Measurements from ENCODE around the gene GABRR1.
A peak's percentile ranks its signal among the peaks of the same experiment; 100 is the strongest.

Gene GABRR1

GRCh38 chr6:89148016-89148750, 69.0 kb downstream of the GABRR1 start:
- DNase-seq = no peak

- no peak for DNase-seq
Measured at GRCh38 chr6:89146718-89147700, 70.1 kb downstream of the GABRR1 start.

- DNase-seq = no peak
Measured at GRCh38 chr6:89145956-89146717, 71.0 kb downstream of the GABRR1 start, which contains the start of gene PM20D2. TSS of gene PM20D2 (plus strand) at chr6:89146055. CDS start at chr6:89146145, 90 bp downstream.

GRCh38 chr6:89145091-89145955, 71.8 kb downstream of the GABRR1 start:
- no peak for DNase-seq

DNA sequence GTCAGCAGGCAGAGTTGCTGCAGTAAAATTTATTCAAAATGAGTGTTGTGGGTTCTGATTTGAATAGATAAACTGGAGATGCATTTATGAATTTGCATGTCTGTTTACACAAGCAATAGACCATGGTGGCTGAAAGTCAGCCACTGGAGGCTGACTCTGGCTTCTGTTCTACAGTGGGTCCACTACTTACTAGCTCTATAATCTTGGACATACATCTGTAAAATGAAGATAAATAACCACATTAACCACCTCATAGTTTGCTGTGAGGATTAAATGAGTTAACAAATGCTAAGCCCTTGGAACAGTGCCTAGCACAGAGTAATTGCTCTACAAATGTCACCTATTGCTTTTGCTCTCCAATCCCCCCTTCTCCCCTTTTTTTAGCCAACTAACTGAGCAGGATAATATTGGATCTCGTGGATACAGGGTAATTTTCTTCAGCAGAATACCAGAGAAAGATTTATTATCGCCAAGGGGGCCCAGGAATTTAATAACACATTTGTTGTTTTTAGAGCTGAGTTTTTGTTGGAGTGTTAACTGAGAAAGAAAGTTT, 72.7 kb downstream of the GABRR1 start:
- DNase-seq = peak; percentile 72

- no peak for DNase-seq
Measured at GRCh38 chr6:89140347-89141156, 76.6 kb downstream of the GABRR1 start.

GRCh38 chr6:89139509-89140346, 77.4 kb downstream of the GABRR1 start:
- peak; percentile 26 for DNase-seq

- no peak for DNase-seq
Measured at GRCh38 chr6:89138173-89138572, 79.0 kb downstream of the GABRR1 start.

DNA sequence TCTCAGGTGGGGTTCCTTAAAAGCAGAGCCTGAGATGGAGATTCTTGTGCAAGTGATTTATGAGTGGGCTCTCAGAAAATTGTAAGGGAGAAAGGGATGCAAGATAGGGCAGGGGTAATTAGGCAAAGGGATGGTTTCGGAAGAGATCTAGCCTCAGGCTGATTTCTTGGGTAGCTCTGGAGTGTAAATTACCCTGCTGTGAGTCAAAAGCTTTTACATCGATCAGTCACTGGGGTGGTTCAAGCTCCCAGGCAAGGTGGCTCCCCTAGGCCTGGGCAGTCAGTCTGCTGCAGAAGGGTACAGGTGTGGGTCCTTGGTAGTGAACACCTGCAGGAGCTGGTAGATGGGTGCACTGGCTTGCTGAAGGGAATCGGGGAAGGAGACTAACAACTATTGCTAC, 82.4 kb downstream of the GABRR1 start:
- no peak for DNase-seq

- no peak for DNase-seq
Measured at GRCh38 chr6:89133981-89134380, 83.2 kb downstream of the GABRR1 start.

- no peak for DNase-seq
Measured at GRCh38 chr6:89132057-89132456, 85.1 kb downstream of the GABRR1 start.

- DNase-seq = no peak
Measured at GRCh38 chr6:89131599-89131998, 85.6 kb downstream of the GABRR1 start.

DNA sequence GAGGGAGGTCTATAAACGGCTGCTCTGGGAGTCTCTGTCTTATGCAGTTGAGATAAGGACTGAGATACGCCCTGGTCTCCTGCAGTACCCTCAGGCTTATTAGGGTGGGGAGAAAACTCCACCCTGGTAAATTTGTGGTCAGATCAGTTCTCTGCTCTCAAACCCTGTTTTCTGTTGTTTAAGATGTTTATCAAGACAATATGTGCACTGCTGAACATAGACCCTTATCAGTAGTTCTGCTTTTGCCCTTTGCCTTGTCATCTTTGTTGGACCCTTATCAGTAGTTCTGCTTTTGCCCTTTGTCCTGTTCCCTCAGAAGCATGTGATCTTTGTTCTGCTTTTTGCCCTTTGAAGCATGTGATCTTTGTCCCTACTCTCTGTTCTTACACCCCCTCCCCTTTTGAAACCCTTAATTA, 88.9 kb downstream of the GABRR1 start:
- peak; percentile 81 for DNase-seq

Data from OCI-M1 (cell line).